ENCODE measurements around the gene SIT1. TPM values are rescaled to one million over a fixed set of nuclear protein-coding genes. Genes with fewer than 3 reads are reported as not detected.

Gene SIT1
- total and polyA plus RNA-seq, 2 donors (not counting 3 experiments of a cell fraction or from before 2014, with no cell fraction given) = not detected

DNA sequence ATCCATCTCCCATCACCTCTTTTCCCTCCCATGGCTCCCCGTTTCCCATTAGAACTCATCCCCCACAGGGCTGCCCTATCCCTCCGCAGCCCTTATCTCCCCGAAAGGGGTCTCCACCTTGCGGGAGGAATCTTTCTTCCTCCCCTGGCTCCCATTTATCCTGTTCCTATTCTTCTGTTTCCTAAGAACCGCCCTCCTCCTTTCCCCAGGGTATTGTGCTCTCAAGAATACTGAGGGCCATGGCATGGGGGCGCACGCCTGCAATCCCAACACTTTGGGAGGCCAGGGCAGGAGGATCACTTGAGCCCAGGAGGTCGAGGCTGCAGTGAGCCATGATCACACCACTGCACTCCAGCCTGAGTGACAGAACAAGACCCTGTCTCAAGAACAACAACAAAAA, 33.2 kb downstream of the SIT1 start:
- Histone ChIP-seq H3K9me3 (replicated peaks; ENCODE audit: control insufficient read depth, insufficient read depth, low read length) (no peaks in the 10 kb centered on the region), H3K27ac (ENCODE audit: insufficient read depth, low read depth, low read length) (no peak overlapping the region), H3K79me2 (ENCODE audit: control insufficient read depth, insufficient read depth, low read length) (no peaks in the 10 kb centered on the region), H3K9me1 (replicated peaks; ENCODE audit: control insufficient read depth, extremely low read depth, insufficient read depth, low read length) (no peaks in the 10 kb centered on the region), H2AFZ (ENCODE audit: low read depth, low read length) (no peak overlapping the region), H3K4me3 (replicated peaks in 1 of 3; ENCODE audit: insufficient read depth in 1 of 3, low read depth in 1 of 3, low read length in 3 of 3) (no peak overlapping the region), H3K36me3 (ENCODE audit: control insufficient read depth in 2 of 2, extremely low read depth in 1 of 2, insufficient read depth in 2 of 2, low read length in 2 of 2) (no peaks in the 10 kb centered on the region), H3K27me3 (ENCODE audit: control insufficient read depth in 2 of 2, insufficient read depth in 2 of 2, low read length in 2 of 2) (peaks cover 33 to 44% of the 10 kb centered on the region in 2 experiments), H3K4me2 (ENCODE audit: insufficient read depth, low read length) (no peak overlapping the region), H3K4me1 (ENCODE audit: control insufficient read depth, extremely low read depth, insufficient read depth, low read length) (no peaks in the 10 kb centered on the region), H4K20me1 (replicated peaks; ENCODE audit: control insufficient read depth, extremely low read depth, insufficient read depth, low read length) (no peaks in the 10 kb centered on the region), H3K9ac (replicated peaks; ENCODE audit: extremely low read depth, insufficient read depth, low read length) (no peak overlapping the region)
- DNase-seq (ENCODE audit: low read depth, low spot score) = no peak
- TF ChIP-seq GATA2 (IDR thresholded peaks at IDR 0.05; ENCODE audit: insufficient read depth, insufficient read length, low read depth, low read length) (no peak), FOS (IDR thresholded peaks at IDR 0.05; ENCODE audit: borderline replicate concordance, insufficient read depth, low read length) (no peak), EZH2 (IDR thresholded peaks at IDR 0.05; ENCODE audit: borderline replicate concordance, low read depth, low read length, severe bottlenecking) (no peak), POLR2AphosphoS5 (IDR thresholded peaks at IDR 0.05; ENCODE audit: insufficient read depth, low read depth, low read length) (no peak), MYC (IDR thresholded peaks at IDR 0.05; ENCODE audit: low read depth, low read length) (no peak), JUN (IDR thresholded peaks at IDR 0.05; ENCODE audit: borderline replicate concordance, insufficient read depth, insufficient read length, low read depth) (no peak), POLR2A (IDR thresholded peaks at IDR 0.05; ENCODE audit: low read depth, low read length) (no peak)
- TF ChIP-seq, protein P1, sequence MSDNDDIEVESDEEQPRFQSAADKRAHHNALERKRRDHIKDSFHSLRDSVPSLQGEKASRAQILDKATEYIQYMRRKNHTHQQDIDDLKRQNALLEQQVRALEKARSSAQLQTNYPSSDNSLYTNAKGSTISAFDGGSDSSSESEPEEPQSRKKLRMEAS (IDR thresholded peaks at IDR 0.05; ENCODE audit: insufficient read depth, insufficient read length) = no peak
- TF ChIP-seq, protein P2, sequence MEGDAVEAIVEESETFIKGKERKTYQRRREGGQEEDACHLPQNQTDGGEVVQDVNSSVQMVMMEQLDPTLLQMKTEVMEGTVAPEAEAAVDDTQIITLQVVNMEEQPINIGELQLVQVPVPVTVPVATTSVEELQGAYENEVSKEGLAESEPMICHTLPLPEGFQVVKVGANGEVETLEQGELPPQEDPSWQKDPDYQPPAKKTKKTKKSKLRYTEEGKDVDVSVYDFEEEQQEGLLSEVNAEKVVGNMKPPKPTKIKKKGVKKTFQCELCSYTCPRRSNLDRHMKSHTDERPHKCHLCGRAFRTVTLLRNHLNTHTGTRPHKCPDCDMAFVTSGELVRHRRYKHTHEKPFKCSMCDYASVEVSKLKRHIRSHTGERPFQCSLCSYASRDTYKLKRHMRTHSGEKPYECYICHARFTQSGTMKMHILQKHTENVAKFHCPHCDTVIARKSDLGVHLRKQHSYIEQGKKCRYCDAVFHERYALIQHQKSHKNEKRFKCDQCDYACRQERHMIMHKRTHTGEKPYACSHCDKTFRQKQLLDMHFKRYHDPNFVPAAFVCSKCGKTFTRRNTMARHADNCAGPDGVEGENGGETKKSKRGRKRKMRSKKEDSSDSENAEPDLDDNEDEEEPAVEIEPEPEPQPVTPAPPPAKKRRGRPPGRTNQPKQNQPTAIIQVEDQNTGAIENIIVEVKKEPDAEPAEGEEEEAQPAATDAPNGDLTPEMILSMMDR (IDR thresholded peaks at IDR 0.05; ENCODE audit: extremely low read depth in 1 of 2, insufficient read depth in 1 of 2, low read depth in 1 of 2, low read length in 2 of 2) = no peak
- dilution Hi-C loops (cut with MboI; ENCODE audit: extremely low pct_ligation_motif_present, low sequenced_read_pairs) = no loop called here
- no TSS peak for BruUV-seq (replicated peaks)
- intact Hi-C loops (cut with micrococcal nuclease) = no loop called here
- ChIA-PET CTCF (interaction anchor here (1.3 kb wide), 1 partner anchor 11 kb away, joined by 4 read pairs; no protein-coding TSS in a partner anchor), POLR2A (no interaction called here)
- FAIRE-seq = no peak

Measured in endothelial cell of umbilical vein (primary cell).